Bronchial epithelial cell (primary cell): ENCODE measurements around the gene C11orf24. TPM values are rescaled to one million over a fixed set of nuclear protein-coding genes. Genes with fewer than 3 reads are reported as not detected.
"Not testable (repeated sequence)": the region's sequence is repeated elsewhere in the genome, so short reads cannot be mapped to it uniquely, and the experiment has no call there.

Source experiments
- DNase-seq: peaks from one replicate; pipeline ENCODE4 v3.0.0-alpha.2; 2010; ENCODE audit warnings: low read depth
- FAIRE-seq: peaks from 2 replicates; lab custom pipeline; 2011; peaks lifted over from hg19 to GRCh38; lab: Jason Lieb, UNC
- H3K27me3 ChIP-seq: 2 replicates; pipeline ENCODE4 v1.5.1; 2011; ENCODE audit warnings: low read length; ENCODE audit not compliant: control insufficient read depth, insufficient read depth
- H3K36me3 ChIP-seq: 2 replicates; pipeline ENCODE4 v1.5.1; 2011; ENCODE audit warnings: low read length; ENCODE audit not compliant: control insufficient read depth, insufficient read depth
- H3K4me3 ChIP-seq: 2 replicates; pipeline ENCODE4 v1.5.1; 2011; ENCODE audit warnings: mild to moderate bottlenecking, low read depth, low read length, control low read depth
- CTCF ChIP-seq: IDR thresholded peaks from 2 replicates; pipeline ENCODE4 v1.5.1; 2011; ENCODE audit warnings: mild to moderate bottlenecking, moderate library complexity, low read length, control low read depth, inconsistent platforms; ENCODE audit not compliant: insufficient read depth, severe bottlenecking
- total RNA-seq: library from RNA; depleted of rRNA; stranded (reverse); fragments of >200 nt; gene quantifications from 2 replicates; pipeline ENCODE4 v1.2.1, GENCODE V29; 2014

Gene C11orf24
- total RNA-seq, 1 donor from 2014 or later: 13.2 TPM

GRCh38 chr11:68302256-68302655 lies 30.5 kb upstream of the C11orf24 start:
- FAIRE-seq: no peak
- Histone ChIP-seq H3K36me3 (no peaks in the 10 kb centered on the region), H3K4me3 (no peak overlapping the region), H3K27me3 (no peaks in the 10 kb centered on the region)
- no peak for DNase-seq
- TF ChIP-seq CTCF: no peak

GRCh38 chr11:68300076-68300830 lies 28.5 kb upstream of the C11orf24 start:
- DNase-seq (no peak), FAIRE-seq (no peak)
- Histone ChIP-seq H3K4me3 (no peak overlapping the region), H3K27me3 (no peaks in the 10 kb centered on the region), H3K36me3 (no peaks in the 10 kb centered on the region)
- TF ChIP-seq CTCF: no peak

GRCh38 chr11:68299517-68299879 lies 27.7 kb upstream of the C11orf24 start:
- DNase-seq, H3K27me3 ChIP-seq, H3K4me3 ChIP-seq, H3K36me3 ChIP-seq, FAIRE-seq: not testable (repeated sequence)

- FAIRE-seq (no peak), DNase-seq (no peak)
- H3K36me3 ChIP-seq: no peaks in the 10 kb centered on the region
- H3K4me3 ChIP-seq: no peak overlapping the region
- no peak for TF ChIP-seq CTCF
- H3K27me3 ChIP-seq: no peaks in the 10 kb centered on the region
Measured at GRCh38 chr11:68298659-68299516, 27.1 kb upstream of the C11orf24 start.

- DNase-seq: peak; percentile 19
- H3K4me3 ChIP-seq: no peak overlapping the region
- no peaks in the 10 kb centered on the region for H3K27me3 ChIP-seq
- H3K36me3 ChIP-seq: no peaks in the 10 kb centered on the region
- no peak for FAIRE-seq
- peak; percentile 98 for TF ChIP-seq CTCF
Measured at GRCh38 chr11:68297812-68298658, 26.3 kb upstream of the C11orf24 start.

GRCh38 chr11:68297494-68297811 lies 25.7 kb upstream of the C11orf24 start:
- no peak for TF ChIP-seq CTCF
- no peak for DNase-seq
- H3K4me3 ChIP-seq: no peak overlapping the region
- no peaks in the 10 kb centered on the region for H3K36me3 ChIP-seq
- no peak for FAIRE-seq
- no peaks in the 10 kb centered on the region for H3K27me3 ChIP-seq
